Astrocyte (in vitro differentiated cells and primary cell): Measurements from ENCODE around the gene AGPAT3.

Experiments
- EZH2 ChIP-seq: IDR thresholded peaks from 2 replicates; pipeline ENCODE4 v1.6.1; 2012; ENCODE audit warnings: mild to moderate bottlenecking, low read length, inconsistent platforms; ENCODE audit not compliant: insufficient read depth
- TF ChIP-seq, protein P1 (sequence below): IDR thresholded peaks from 2 replicates; pipeline ENCODE4 v1.5.1; 2011; ENCODE audit warnings: low read depth, mild to moderate bottlenecking, inconsistent platforms, low read length, moderate library complexity; ENCODE audit not compliant: insufficient read depth

- no peak for TF ChIP-seq EZH2
- TF ChIP-seq, protein P1, sequence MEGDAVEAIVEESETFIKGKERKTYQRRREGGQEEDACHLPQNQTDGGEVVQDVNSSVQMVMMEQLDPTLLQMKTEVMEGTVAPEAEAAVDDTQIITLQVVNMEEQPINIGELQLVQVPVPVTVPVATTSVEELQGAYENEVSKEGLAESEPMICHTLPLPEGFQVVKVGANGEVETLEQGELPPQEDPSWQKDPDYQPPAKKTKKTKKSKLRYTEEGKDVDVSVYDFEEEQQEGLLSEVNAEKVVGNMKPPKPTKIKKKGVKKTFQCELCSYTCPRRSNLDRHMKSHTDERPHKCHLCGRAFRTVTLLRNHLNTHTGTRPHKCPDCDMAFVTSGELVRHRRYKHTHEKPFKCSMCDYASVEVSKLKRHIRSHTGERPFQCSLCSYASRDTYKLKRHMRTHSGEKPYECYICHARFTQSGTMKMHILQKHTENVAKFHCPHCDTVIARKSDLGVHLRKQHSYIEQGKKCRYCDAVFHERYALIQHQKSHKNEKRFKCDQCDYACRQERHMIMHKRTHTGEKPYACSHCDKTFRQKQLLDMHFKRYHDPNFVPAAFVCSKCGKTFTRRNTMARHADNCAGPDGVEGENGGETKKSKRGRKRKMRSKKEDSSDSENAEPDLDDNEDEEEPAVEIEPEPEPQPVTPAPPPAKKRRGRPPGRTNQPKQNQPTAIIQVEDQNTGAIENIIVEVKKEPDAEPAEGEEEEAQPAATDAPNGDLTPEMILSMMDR: no peak
Observed at GRCh38 chr21:43864962-43865539, at the start of gene AGPAT3.
